Measurements from ENCODE around the gene ZNF446. TPM values are rescaled to one million over a fixed set of nuclear protein-coding genes. Genes with fewer than 3 reads are reported as not detected.

The ZNF446 gene
- total RNA-seq, 2 experiments from 2014 or later = 8.0 to 11.1 TPM

- CTCF ChIA-PET (ENCODE audit: unreplicated experiment) = no interaction called here
- BruUV-seq (replicated peaks) = no TSS peak
Observed at GRCh38 chr19:58429745-58430144, 46.4 kb upstream of the ZNF446 start.

GRCh38 chr19:58434217-58434616 lies 41.9 kb upstream of the ZNF446 start:
- Histone ChIP-seq H3K4me1 (ENCODE audit: insufficient read depth, low read length, poor library complexity, severe bottlenecking) (no peaks in the 10 kb centered on the region), H3K4me2 (ENCODE audit: low read length) (no peak overlapping the region), H3K4me3 (ENCODE audit: low read depth, low read length, poor library complexity, severe bottlenecking) (no peak overlapping the region), H2AFZ (ENCODE audit: low read length) (no peak overlapping the region), H4K20me1 (ENCODE audit: insufficient read depth, low read length) (no peaks in the 10 kb centered on the region), H3K9me2 (ENCODE audit: insufficient read depth, low read length) (no peaks in the 10 kb centered on the region), H3K36me3 (ENCODE audit: insufficient read depth, low read length) (no peaks in the 10 kb centered on the region), H3K27ac (ENCODE audit: low read depth, low read length, poor library complexity, severe bottlenecking) (no peak overlapping the region), H3K79me2 (ENCODE audit: insufficient read depth, low read depth, low read length) (no peaks in the 10 kb centered on the region), H3K9me3 (ENCODE audit: low read length) (no peaks in the 10 kb centered on the region)
- DNase-seq (ENCODE audit: low spot score) = no peak
- TF ChIP-seq EZH2phosphoT487 (IDR thresholded peaks at IDR 0.05; ENCODE audit: borderline replicate concordance, low read depth, low read length) = no peak
- TF ChIP-seq CTCF (conservative IDR thresholded peaks at IDR 0.05; ENCODE audit: low read length) = no peak
- intact Hi-C loops (cut with micrococcal nuclease; ENCODE audit: unreplicated experiment) = no loop called here
- ChIA-PET POLR2A (no interaction called here), CTCF (ENCODE audit: unreplicated experiment) (no interaction called here)
- BruUV-seq (replicated peaks) = no TSS peak

More at GRCh38 chr19:58429745-58430144, 46.4 kb upstream of the ZNF446 start:
- H3K79me2 ChIP-seq (ENCODE audit: insufficient read depth, low read depth, low read length) = no peaks in the 10 kb centered on the region
- no peak overlapping the region for H2AFZ ChIP-seq (ENCODE audit: low read length)
- no peak overlapping the region for H3K4me3 ChIP-seq (ENCODE audit: low read depth, low read length, poor library complexity, severe bottlenecking)
- no peak for DNase-seq (ENCODE audit: low spot score)
- H3K36me3 ChIP-seq (ENCODE audit: insufficient read depth, low read length) = no peaks in the 10 kb centered on the region
- H3K4me2 ChIP-seq (ENCODE audit: low read length) = no peak overlapping the region
- TF ChIP-seq CTCF (conservative IDR thresholded peaks at IDR 0.05; ENCODE audit: low read length) = no peak
- TF ChIP-seq EZH2phosphoT487 (IDR thresholded peaks at IDR 0.05; ENCODE audit: borderline replicate concordance, low read depth, low read length) = no peak
- no peaks in the 10 kb centered on the region for H4K20me1 ChIP-seq (ENCODE audit: insufficient read depth, low read length)
- H3K27ac ChIP-seq (ENCODE audit: low read depth, low read length, poor library complexity, severe bottlenecking) = no peak overlapping the region
- H3K9me3 ChIP-seq (ENCODE audit: low read length) = no peaks in the 10 kb centered on the region
- H3K4me1 ChIP-seq (ENCODE audit: insufficient read depth, low read length, poor library complexity, severe bottlenecking) = peaks cover 3% of the 10 kb centered on the region
- intact Hi-C loops (cut with micrococcal nuclease; ENCODE audit: unreplicated experiment) = no loop called here
- POLR2A ChIA-PET = no interaction called here
- no peaks in the 10 kb centered on the region for H3K9me2 ChIP-seq (ENCODE audit: insufficient read depth, low read length)

GRCh38 chr19:58439576-58440554 lies 36.3 kb upstream of the ZNF446 start, which contains the start of gene ZNF132:
TSS of gene ZNF132 (minus strand) at chr19:58440153. CDS start at chr19:58439821, 332 bp downstream.
- H3K36me3 ChIP-seq (ENCODE audit: insufficient read depth, low read length) = no peaks in the 10 kb centered on the region
- H3K27ac ChIP-seq (ENCODE audit: low read depth, low read length, poor library complexity, severe bottlenecking) = no peak within 1 kb of the TSS
- ChIA-PET POLR2A (no interaction called here), CTCF (ENCODE audit: unreplicated experiment) (no interaction called here)
- no peak within 1 kb of the TSS for H3K4me2 ChIP-seq (ENCODE audit: low read length)
- no peaks in the 10 kb centered on the region for H3K4me1 ChIP-seq (ENCODE audit: insufficient read depth, low read length, poor library complexity, severe bottlenecking)
- H3K79me2 ChIP-seq (ENCODE audit: insufficient read depth, low read depth, low read length) = no peaks in the 10 kb centered on the region
- no peaks in the 10 kb centered on the region for H4K20me1 ChIP-seq (ENCODE audit: insufficient read depth, low read length)
- no peak within 1 kb of the TSS for H3K4me3 ChIP-seq (ENCODE audit: low read depth, low read length, poor library complexity, severe bottlenecking)
- BruUV-seq (replicated peaks) = no TSS peak
- no peak within 1 kb of the TSS for H2AFZ ChIP-seq (ENCODE audit: low read length)
- no peaks in the 10 kb centered on the region for H3K9me3 ChIP-seq (ENCODE audit: low read length)
- no peak for TF ChIP-seq CTCF (conservative IDR thresholded peaks at IDR 0.05; ENCODE audit: low read length)
- no peak for TF ChIP-seq EZH2phosphoT487 (IDR thresholded peaks at IDR 0.05; ENCODE audit: borderline replicate concordance, low read depth, low read length)
- intact Hi-C loops (cut with micrococcal nuclease; ENCODE audit: unreplicated experiment) = no loop called here
- H3K9me2 ChIP-seq (ENCODE audit: insufficient read depth, low read length) = no peaks in the 10 kb centered on the region
- DNase-seq (ENCODE audit: low spot score) = no peak

All from OCI-LY7 (cell line).